ENCODE measurements around the gene LCE3D.
"Not testable (repeated sequence)": the region's sequence is repeated elsewhere in the genome, so short reads cannot be mapped to it uniquely, and the experiment has no call there.

The LCE3D gene, protein sequence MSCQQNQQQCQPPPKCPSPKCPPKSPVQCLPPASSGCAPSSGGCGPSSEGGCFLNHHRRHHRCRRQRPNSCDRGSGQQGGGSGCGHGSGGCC

DNA sequence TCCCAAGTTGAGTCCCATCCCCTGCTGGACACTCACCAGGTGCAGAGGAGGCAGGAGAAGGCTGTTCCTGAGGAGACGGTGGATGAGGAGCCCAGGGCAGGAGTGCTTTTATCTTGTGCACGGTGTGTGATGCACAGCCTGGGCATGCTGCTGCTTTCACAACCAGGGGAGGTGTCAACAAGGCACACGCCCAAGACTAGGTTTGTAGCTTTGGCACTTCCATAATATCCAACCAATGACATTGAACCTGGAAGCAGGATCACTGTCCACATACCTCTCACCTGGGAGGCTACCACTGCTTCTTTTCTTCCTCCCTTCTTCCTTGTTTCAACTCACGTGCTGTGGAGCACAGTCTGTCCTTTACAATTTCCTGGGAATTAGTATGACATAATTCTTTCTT, at the start of gene LCE3D:
TSS of gene LCE3D (minus strand) at position 84 of the 400 bp plus-strand sequence. CDS start 580 bp downstream, outside the sequence.
- DNase-seq: no peak

DNA sequence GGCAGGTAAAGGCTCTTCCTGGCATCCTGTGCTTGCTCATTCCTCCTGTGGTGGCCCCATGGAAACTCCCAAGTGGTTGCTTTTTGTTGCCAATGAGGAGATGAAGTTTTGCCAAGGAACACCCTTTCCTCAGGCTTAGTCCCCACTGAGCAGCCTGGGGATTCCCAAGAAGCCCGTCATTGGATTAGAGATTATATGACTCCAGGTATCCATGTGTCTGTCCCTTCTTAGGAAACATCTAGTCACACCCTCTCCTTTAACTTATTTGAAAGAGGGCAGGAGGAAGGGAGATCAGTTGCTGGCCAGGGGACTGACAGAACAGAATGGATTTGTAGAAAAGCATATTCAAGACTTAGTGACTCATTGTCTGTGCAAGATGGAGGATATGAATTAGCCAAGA, 46.4 kb upstream of the LCE3D start:
- DNase-seq: no peak

DNA sequence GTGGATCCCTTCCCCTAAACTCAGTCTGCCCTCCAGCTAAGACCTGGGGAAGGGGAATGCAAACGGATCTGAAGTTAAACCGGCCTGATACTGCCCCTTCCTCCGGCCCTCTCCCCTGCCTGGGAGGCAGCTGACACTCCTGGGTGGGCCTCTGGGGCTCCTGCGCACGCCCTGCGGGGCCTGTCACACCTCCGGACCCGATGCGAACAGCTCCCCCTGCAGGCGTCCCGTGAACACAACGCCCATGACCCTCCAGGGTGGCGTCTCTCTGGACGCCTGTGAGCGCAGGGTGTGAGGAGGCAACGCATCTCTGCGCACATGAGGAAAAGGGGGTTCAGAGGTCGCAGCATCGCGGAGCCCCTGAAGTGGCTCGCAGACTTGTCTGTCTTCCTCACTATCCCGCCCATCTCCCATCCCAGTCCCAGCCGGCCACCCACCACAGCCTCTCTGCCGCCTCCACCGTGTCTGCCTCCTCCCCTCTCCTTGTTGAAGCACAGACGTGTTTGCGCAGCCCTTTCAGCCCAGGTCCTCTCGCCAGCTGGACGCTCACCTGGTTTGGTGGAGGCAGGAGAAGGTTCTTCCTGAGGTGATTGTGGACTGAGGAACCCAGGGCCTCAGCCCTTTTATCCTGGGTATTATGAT, 43.0 kb upstream of the LCE3D start:
- DNase-seq: no peak

- DNase-seq: no peak
These were observed 42.5 kb upstream of the LCE3D start, which contains the start of gene LCE3A for GRCh38 chr1:152622803-152623202. TSS of gene LCE3A (minus strand) at chr1:152623103. CDS start at chr1:152623103, 0 bp downstream.

- no peak for DNase-seq
These were observed 41.7 kb upstream of the LCE3D start for GRCh38 chr1:152621993-152622392.

DNA sequence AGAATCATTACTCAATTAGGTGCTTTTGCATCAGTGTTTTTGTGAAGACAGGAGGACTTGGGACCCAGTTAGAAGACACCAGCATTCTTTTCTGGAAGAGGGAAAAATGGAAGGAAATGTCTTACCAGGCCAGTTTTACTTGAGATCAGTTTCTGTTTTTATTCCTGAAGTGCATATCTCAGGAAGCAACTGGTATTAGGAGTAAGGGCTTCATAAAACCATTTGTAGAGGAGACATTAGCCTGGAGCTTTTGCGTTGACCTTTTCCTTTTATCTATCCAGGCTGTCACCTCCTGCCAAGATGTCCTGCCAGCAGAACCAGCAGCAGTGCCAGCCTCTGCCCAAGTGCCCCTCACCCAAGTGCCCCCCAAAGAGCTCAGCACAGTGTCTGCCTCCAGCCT, 33.2 kb upstream of the LCE3D start, which contains the start of gene LCE3B:
TSS of gene LCE3B (plus strand) at position 301 of the 400 bp plus-strand sequence. CDS start at position 301, 0 bp downstream.
- no peak for DNase-seq

GRCh38 chr1:152599934-152600333, 19.6 kb upstream of the LCE3D start, which contains the start of gene LCE3C:
TSS of gene LCE3C (plus strand) at chr1:152600234. CDS start at chr1:152600732, 498 bp downstream.
- DNase-seq: no peak

DNA sequence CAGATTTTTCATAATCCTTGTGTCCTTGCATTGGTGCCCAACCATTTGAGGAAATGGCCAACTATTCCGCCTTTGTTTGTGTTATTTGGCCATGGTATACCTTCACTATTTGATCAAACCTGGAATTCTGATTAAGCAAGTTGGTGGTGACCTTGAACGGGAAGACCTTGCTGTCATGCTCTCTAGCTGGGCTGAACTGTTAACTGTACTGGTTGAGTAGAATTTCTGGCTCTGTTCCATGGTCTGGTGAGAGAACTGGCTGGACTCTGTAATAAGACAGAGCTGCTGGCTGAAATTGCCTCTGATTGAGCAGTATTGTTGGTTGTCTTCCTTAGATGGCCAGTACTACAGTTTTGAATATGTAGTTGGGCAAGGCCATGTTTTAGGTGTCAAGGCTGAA, 16.7 kb upstream of the LCE3D start:
- no peak for DNase-seq

DNA sequence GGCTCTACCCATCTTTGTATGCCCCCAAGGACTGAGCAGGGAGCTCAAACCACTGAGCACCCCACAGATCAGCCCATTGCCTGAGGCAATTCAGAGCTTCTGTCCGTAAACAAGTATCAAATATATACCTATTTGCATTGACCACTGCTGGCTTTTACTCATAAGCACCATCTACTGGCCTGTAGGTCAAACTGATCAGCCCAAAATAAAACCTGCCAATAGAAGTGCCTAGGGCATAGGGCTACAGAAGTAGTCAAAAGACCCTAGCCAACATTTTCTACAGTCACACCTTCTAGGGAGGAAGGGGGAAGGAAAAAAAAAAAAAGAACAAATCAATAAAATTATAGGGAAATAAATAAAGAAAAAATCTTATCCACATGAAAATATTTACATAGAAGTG, 5.3 kb upstream of the LCE3D start:
- no peak for DNase-seq

DNA sequence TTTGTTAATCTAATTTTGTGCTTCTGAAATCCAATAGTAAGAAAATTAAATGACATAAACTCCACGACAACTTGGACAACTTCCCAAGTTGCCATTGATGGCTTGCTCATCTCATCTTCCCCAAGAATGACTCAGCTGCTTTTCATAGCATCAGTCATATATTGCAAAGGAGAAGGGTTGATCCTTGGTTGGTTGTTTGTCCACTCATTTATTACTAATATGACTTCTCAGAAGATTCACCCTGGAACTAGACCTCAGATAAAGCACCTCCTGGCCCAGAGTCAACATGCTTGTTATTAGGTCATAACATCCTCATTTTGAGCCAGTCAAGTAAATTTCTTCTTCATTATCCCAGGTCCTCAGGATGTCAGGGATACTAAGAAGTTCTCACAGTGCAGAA, 2.3 kb upstream of the LCE3D start:
- DNase-seq: no peak

DNA sequence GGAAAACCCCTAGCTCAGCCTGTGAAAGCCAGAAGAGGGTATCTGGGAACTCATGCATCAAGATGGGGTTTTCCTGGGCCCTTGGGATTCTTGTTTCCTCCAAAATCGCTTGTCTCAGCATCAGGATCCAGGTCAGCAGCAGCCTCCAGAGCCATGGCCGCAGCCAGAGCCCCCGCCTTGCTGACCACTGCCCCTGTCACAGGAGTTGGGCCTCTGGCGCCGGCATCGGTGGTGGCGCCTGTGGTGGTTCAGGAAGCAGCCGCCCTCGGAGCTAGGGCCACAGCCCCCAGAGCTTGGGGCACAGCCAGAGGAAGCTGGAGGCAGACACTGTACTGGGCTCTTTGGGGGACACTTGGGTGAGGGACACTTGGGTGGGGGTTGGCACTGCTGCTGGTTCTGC, 790 bp downstream of the LCE3D start:
- not testable (repeated sequence) for DNase-seq

GRCh38 chr1:152577168-152577567, 3.1 kb downstream of the LCE3D start:
- no peak for DNase-seq

DNA sequence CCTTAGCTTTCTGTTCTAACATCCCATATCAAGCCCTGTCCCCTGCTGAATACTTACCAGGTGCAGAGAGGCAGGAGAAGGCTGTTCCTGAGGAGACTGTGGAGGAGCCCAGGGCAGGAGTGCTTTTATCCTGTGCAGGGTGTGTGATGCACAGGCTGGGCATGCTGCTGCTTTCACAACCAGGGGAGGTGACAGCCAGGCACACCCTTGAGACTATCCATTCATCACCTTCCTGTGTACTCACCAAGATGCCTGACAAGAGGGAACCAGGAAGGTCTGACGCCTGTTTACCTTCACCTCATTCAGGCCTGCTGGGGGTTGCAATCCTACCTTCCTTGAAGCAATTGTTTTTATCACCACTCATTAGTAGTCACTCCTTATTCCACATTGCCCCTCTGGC, 13.6 kb downstream of the LCE3D start, which contains the start of gene LCE3E:
TSS of gene LCE3E (minus strand) at position 100 of the 400 bp plus-strand sequence. CDS start 572 bp downstream, outside the sequence.
- no peak for DNase-seq

- no peak for DNase-seq
These were observed 14.6 kb downstream of the LCE3D start for GRCh38 chr1:152565535-152566215.

DNA sequence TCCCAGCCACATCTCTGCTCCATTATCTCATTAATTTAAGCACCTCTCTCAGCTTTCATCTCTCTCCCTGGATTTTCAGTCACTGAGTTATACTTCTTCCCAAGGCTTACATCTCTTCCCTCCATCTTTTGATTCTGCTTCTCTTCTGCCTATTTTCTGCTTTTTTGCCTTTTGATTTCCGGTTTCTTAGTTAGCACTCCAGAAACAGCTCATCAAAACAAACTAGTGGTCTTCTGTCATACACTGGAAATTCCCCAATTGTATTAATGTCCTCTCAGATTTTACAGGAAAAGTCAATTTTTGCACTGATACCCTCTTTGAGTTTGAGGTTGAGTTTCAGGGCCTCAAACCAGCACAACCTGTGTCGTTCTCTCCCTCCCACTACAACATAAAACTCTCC, 15.2 kb downstream of the LCE3D start:
- DNase-seq: no peak

DNA sequence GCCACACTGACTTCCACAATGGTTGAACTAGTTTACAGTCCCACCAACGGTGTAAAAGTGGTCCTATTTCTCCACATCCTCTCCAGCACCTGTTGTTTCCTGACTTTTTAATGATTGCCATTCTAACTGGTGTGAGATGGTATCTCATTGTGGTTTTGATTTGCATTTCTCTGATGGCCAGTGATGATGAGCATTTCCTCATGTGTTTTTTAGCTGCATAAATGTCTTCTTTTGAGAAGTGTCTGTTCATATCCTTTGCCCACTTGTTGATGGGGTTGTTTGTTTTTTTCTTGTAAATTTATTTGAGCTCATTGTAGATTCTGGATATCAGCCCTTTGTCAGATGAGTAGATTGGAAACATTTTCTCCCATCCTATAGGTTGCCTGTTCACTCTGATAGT, 32.0 kb downstream of the LCE3D start:
- DNase-seq: not testable (repeated sequence)

DNA sequence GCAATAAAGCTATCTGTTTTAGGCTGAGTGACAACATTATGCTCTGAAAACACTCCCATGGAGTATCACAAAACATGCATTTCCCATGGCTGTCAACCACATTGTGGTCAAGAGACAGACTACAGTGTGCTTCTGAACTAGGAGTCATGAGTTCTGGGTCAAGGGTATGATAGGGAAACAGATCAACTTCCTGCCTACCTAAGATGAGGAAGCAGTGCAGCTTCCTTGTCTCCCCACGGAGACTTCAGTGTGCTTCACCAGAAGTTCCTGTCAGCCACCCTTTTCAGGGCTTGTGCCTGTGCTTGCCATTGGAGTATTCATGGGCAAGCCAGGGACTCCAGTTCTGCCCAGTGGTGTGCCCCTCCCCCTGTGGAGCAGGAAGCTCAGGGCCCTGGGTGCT, 33.6 kb downstream of the LCE3D start:
- DNase-seq: no peak

- no peak for DNase-seq
These were observed 36.5 kb downstream of the LCE3D start for GRCh38 chr1:152543820-152544219.

DNA sequence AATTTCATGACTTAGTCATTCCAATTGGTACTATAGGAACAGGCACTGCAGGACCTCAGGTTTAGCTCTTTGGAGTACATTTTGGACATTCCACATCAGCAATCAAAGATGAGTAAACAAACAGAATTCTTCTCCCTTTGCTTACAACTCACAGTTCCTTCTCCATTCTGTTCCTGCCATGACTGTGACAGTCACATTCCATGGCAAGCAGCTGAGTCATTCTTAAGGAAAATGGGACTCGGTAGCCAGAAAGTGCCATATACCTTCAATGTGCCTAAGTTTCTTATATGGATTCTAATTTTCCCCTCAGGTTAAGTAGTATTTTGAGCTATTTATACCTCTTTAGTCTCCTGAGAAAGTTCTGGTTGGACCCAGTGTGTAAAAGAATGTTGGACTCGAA, 40.4 kb downstream of the LCE3D start:
- DNase-seq: no peak

DNA sequence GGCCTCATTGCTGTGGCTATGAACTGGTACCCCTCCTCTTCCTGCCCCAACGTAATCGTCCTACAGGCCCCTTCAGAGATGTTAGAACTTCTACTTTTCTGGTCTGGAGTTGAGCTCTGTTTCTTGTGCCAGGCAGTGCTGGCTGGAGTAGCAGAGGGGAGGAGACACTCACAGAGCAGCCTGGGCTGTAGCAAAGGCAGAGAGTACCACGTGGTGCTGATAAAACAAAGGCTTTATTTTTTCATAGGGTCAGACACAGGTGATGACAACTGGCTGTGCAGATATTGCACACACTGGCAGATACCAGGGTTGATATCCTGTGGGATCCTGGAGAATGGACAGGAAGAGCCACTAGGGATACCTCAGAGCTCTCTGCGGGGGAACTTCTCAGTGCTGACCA, 42.8 kb downstream of the LCE3D start:
- no peak for DNase-seq

DNA sequence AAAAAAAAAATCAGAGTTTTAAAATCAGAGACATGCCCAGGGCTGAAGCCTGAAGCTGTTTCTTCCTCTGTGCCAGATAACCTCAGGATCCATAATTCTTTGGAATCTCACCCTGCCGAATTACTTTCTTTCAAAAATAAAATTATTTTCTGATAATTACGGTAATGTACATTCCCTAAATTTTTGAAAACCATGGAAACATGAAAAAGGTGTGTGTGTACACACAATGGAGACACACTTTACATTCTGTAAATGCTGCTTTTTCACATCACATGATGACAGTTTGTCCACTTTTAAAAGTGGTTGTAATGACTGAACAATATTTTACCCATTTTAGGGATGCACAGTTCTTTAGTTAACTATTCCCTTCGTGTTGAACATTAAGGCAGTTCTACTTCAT, 44.5 kb downstream of the LCE3D start:
- no peak for DNase-seq

DNA sequence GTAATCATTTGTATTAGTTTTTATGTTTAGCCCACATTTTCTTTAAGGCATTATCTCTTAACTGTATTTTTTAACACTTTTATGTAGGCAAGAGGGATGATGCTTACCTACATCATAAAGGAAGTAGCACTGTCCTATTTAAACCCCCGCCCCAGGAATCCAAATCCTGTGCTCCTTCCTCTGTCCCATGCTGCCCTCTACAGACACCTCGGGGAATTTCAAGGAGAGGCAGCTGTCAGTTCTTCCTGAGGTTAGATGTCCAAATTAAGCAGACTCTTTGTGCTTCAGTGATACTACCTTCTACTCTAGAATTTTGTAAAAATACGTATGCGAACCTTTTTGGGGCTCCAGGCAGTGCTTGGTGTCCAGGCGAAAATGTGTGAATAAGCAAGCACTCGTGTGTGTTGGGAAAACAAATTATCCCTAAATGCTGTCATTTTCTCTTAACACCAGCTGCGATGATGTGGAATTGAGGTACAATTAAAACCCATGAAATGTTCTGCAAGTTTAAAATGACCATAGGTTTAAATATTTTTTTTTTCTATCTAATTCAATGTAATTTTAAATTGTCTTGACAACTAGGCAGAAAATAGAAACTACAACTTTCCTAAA, 46.9 kb downstream of the LCE3D start:
- no peak for DNase-seq
